ENCODE data around the gene RHOG. TPM values are rescaled to one million over a fixed set of nuclear protein-coding genes. Genes with fewer than 3 reads are reported as not detected.
"Not testable (repeated sequence)": the region's sequence is repeated elsewhere in the genome, so short reads cannot be mapped to it uniquely, and the experiment has no call there.

Gene RHOG
- total RNA-seq, 1 experiment from 2014 or later: 17.3 TPM

- DNase-seq (ENCODE audit: low read depth): no peak
Measured at GRCh38 chr11:3834349-3834663, 6.5 kb downstream of the RHOG start.

GRCh38 chr11:3833449-3833848 is 7.3 kb downstream of the RHOG start:
- DNase-seq (ENCODE audit: low read depth): no peak

DNA sequence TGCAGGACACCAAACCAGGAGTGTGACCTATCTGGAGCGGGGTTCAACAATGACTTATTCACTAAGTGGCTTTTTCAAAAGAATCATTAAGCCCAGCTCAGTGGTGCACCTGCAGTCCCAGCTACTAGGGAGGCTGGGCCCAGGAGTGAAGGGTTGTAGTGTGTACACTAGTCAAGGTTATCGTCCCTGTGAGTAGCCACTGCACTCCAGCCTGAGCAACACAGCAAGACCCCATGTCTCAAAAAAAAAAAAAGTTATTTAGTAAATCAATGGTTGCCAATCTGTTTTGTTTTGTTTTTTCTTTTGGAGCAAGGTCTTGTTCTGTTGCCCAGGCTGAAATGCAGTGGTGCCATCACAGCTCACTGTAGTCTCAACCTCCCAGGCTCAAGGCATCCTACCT is 7.9 kb downstream of the RHOG start:
- no peak for DNase-seq (ENCODE audit: low read depth)

DNA sequence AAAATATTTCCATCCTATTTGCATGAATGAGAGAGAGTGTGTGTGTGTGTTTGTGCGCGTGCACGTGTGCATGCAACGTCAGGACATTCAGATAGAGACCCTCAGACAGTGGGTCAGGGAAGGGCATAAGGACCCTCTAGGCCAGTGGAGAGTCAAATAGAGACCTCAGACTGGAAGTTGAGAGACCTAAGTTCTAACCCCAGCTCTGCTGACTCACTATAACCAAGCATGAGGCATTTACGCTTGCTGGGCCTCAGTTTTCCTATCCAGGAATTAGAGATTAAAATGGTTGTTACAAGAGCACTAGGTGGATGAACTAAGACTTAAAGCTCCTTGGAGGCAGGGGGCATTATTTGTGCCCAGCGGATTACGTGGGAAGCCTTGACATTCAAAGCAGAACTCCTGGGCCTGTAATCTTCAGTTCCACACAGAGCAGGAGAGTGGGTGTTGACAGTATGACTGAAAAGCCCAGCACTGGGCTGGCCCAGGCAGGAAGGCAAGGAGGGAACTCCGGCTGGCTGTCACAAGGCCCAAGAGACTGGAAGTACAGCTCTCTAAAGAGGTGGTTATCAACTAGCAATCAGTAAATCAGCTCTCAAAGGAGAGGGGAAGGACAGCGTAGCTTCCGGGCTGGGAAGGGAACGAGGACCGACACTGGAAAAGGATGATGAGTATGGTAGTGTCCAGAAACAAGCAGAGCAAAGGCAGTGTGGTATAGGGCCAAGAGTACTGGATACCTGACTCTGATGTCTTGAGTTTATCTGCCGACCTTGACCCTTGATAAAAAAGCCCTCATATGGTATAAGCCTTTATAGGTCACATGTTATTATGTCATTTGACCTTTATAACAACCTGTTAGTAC is 9.2 kb downstream of the RHOG start:
- no peak for DNase-seq (ENCODE audit: low read depth)

- no peak for DNase-seq (ENCODE audit: low read depth)
Measured at GRCh38 chr11:3830730-3831129, 10.0 kb downstream of the RHOG start.

DNA sequence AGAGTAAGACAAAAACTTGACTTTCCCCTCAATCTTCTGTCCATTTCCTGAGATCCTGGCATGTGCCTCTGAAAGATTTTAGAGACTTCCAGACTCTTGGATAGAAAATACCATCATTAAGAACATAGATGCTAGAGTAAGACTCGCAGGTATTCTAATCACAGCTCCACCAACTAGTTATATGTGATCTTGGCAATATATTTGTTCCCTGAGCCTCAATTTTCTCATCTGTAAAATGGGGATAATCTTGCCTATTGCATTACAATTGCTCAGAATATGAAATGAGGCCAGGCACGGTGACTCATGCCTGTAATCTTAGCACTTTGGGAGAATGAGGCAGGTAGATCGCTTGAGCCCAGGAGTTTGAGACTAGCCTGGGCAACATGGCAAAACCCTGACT is 10.7 kb downstream of the RHOG start:
- DNase-seq (ENCODE audit: low read depth): no peak

- DNase-seq (ENCODE audit: low read depth): no peak
Measured at GRCh38 chr11:3827434-3828186, 13.1 kb downstream of the RHOG start.

DNA sequence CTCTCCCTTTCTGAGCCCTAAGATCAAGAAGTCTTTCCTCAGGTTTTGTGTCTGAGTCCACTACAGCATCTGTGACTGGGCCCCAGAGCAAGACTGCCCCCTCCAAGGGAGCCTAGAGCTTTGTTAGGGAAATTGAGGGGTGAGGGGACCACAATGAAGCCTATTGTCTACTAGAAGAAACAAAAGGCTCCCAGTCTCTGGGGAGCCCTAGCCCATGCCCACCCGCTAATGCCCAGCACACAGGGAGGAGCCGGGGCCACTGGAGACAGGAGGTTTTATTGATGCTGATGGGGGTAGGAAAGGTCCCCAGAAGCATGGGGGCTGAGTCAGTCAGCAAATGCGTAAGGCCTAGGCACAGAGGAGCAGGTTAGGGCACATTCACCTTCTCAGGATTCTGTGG is 14.0 kb downstream of the RHOG start:
- no peak for DNase-seq (ENCODE audit: low read depth)

DNA sequence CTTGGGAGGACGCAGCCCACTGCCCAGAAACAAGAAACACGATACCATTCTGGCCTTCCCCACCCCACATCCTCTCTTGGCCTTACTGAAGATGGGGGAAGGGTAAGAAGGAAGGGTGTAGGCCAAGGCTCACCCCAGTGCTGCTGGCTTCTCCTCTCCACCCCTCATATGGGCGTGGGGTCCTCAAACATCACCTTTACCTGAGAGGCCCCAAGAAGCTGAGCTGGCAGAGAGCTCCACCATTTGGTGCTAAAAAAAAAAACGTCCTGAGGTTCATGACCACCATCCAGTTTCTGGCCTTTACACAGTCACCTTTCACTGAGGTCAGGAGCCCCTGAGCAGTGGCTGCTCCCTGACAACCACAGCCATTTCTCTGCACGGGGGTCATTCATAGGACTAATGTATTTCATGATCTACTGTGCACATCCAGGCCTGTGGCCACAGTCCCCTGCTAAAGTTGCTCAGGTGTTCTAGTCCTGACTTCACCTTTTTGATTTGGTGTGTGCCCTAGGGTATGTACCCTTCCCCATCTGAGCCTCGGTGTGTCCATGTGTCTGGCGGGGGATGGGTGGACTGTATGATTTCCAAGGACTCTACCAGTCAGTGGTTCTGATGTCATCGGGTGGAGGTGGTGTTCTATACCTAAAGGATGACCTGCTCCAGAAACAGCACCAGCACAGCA is 15.1 kb downstream of the RHOG start:
- DNase-seq (ENCODE audit: low read depth): no peak

GRCh38 chr11:3824714-3825472 is 15.9 kb downstream of the RHOG start:
- DNase-seq (ENCODE audit: low read depth): peak; percentile 76

GRCh38 chr11:3823762-3824506 is 16.8 kb downstream of the RHOG start:
- DNase-seq (ENCODE audit: low read depth): no peak

DNA sequence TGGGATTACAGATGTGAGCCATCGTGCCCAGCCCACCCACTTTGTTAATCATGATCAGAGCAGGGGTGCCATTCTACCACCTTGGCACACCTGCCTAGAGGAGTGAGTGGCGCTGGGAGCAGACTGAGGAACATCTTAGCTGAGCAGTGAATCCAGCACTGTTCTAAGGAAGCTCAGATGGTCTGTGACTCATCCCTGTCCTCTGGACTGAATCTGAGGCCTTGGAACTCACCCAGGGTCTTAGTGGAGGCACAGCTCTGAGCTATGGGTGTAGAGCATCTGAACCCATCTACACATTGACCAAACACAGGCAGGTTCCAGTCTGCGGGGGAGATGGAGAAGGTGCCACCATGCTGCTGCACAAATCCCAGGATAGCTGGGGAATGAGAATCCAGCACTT is 17.5 kb downstream of the RHOG start:
- DNase-seq (ENCODE audit: low read depth): peak; percentile 30

DNA sequence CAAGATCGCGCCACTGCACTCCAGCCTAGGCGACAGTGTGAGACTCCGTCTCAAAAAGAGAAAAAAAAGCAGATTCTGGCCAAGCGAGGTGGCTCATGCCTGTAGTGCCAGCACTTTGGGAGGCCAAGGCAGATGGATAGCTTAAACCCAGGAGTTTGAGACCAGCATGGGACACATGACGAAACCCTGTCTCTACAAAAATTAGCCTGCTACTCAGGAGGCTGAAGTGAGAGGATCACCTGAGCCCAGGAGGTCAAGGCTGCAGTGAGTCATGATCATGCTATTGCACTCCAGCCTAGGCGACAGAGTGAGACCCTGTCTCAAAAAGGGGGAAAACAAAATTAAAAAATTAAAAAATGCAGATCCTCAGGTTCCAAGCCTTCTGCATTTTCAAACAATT is 18.4 kb downstream of the RHOG start:
- no peak for DNase-seq (ENCODE audit: low read depth)

- no peak for DNase-seq (ENCODE audit: low read depth)
Measured at GRCh38 chr11:3820971-3821370, 19.8 kb downstream of the RHOG start.

GRCh38 chr11:3817181-3817800 is 23.5 kb downstream of the RHOG start:
- DNase-seq (ENCODE audit: low read depth): no peak

GRCh38 chr11:3816673-3817072 is 24.1 kb downstream of the RHOG start:
- DNase-seq (ENCODE audit: low read depth): no peak

GRCh38 chr11:3815845-3816244 is 24.9 kb downstream of the RHOG start:
- DNase-seq (ENCODE audit: low read depth): no peak

DNA sequence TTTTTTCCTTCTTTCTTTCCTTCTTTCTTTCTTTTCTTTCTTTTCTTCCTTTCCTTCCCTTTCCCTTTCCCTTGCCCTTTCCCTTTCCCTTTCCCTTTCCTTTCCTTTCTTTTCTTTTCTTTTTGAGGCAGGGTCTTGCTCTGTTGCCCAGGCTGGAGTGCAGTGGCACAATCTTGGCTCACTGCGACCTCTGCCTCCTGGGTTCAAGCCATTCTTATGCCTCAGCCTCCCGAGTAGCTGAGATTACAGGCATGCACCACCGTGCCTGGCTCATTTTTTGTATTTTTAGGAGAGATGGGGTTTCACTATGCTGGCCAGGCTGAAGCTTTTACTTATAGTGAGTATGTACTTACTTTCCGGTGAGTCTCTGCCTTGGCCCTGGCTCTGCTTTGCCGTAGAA is 25.9 kb downstream of the RHOG start:
- DNase-seq (ENCODE audit: low read depth): not testable (repeated sequence)

DNA sequence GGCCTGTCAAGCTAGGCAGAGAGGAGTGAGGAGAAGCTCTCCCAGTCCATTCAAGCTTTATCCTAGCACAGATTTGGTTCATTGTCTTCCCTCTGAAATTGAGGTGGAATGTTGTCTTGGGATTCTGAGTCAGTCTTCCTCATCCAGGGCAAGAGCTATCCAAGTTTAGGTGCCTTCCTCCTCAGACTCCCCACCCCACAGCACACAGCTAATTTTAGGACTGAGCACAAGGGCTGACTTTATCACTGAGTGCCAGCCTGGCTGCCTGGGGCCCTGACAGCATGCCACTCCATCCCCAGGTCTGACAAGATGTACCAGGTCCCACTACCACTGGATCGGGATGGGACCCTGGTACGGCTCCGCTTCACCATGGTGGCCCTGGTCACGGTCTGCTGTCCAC is 29.8 kb downstream of the RHOG start:
- no peak for DNase-seq (ENCODE audit: low read depth)

DNA sequence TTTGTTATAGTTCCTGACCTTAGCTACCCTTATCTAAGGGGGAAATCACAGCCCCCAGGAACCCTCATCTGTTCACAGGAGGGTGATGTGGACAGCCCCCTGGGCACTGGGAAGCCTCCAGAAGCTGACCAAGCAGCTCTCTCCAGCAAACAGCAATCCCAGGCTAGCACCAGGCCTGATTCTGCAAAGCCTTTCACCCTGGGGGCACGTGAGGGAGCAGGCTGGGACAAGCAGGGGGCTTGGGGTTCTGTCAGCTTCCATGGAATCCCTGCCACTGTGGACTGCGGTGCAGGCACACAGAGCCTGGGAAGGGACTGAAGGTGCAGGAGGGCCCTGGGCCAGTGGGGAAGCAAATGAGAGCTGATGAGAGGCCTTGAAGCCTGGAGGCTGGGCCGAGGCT is 30.3 kb downstream of the RHOG start:
- DNase-seq (ENCODE audit: low read depth): no peak

GRCh38 chr11:3809624-3809928 is 31.2 kb downstream of the RHOG start:
- DNase-seq (ENCODE audit: low read depth): no peak
